Smooth muscle cell of bladder (primary cell): ENCODE data around the gene PSG4. TPM values are rescaled to one million over a fixed set of nuclear protein-coding genes. Genes with fewer than 3 reads are reported as not detected.

Source experiments
- total RNA-seq: library from RNA; depleted of rRNA; stranded (reverse); fragments of >200 nt; gene quantifications from 2 replicates; pipeline ENCODE4 v1.2.3, GENCODE V29; 2014

Gene PSG4
- total RNA-seq = not detected in 2 replicates

DNA sequence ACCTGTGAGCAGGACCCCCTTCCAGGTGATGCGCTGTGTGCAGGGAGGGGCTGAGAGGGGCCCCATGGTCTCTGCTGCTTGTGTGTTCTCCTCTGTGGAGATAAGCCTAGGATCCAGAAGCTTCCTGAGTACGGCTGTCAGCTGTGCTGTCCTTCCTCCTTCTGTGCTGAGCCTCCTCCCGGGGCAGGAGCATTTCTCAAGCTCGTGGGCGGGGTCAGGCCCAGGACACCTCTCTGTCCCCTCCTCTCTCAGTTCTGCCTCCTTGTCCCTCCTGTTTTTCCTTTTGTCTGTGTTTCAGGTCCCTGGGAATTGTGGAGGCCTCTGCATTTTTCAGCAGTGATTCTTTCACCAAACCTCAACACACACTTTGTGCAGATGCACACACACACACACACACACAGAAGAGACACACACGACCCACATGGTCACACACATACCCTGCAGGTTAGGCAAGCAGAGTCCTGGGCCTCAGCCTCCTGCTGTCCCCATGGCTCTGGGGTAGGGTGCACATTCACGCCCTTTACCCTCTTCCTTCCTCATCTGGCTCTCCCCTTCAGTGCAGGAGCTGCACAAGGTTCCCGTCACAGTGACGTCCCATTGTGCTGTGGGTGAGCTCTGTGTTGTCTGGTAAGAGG, at the start of gene PSG4:
TSS of gene PSG4 (minus strand) at position 168 of the 635 bp plus-strand sequence. CDS start at position 66, 102 bp downstream.

DNA sequence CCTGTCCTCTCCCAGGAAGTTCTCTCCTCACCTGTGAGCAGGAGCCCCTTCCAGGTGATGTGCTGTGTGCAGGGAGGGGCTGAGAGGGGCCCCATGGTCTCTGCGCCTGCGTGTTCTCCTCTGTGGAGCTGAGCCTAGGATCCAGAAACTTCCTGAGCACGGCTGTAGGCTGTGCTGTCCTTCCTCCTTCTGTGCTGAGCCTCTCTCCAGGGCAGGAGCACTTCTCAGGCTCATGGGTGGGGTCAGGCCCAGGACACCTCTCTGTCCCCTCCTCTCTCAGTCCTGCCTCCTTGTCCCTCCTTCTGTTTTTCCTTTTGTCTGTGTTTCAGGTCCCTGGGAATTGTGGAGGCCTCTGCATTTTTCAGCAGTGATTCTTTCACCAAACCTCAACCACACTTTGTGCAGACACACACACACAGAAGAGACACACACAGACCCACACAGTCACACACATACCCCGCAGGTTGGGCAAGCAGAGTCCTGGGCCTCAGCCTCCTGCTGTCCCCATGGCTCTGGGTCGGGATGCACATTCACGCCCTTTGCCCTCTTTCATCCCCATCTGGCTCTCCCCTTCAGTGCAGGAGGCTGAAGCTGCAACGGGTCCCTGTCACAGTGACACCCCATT, 19.0 kb downstream of the PSG4 start, which contains the start of gene PSG5:
TSS of gene PSG5 (minus strand) at position 226 of the 625 bp plus-strand sequence. CDS start at position 95, 131 bp downstream.

Other genes with a start within 250 kb of the PSG4 start
- not detected in 2 replicates for gene PSG11, start 179.2 kb downstream of the PSG4 start, total RNA-seq
- gene PSG2, start 122.9 kb downstream of the PSG4 start, total RNA-seq = not detected in 2 replicates
- gene PSG5, start 19.1 kb downstream of the PSG4 start, total RNA-seq = 3.4 and 8.5 TPM in 2 replicates
- 0.09 TPM in 1 of 2 replicates, not detected in the other for gene PSG9, start 63.9 kb upstream of the PSG4 start, total RNA-seq
- gene CD177, start 148.0 kb upstream of the PSG4 start, total RNA-seq = 0.09 TPM in 1 of 2 replicates, not detected in the other
- gene TEX101, start 209.3 kb upstream of the PSG4 start, total RNA-seq = not detected in 2 replicates